8988T (cell line): ENCODE measurements around the gene GLOD4.
"Not testable (repeated sequence)": the region's sequence is repeated elsewhere in the genome, so short reads cannot be mapped to it uniquely, and the experiment has no call there.

Experiments used
- DNase-seq: peaks from one replicate; pipeline ENCODE4 v3.0.0; 2011

GLOD4 gene

GRCh38 chr17:773016-773415 lies 9.1 kb downstream of the GLOD4 start:
- no peak for DNase-seq

GRCh38 chr17:767076-767475 lies 15.0 kb downstream of the GLOD4 start:
- no peak for DNase-seq

GRCh38 chr17:760371-760770 lies 21.7 kb downstream of the GLOD4 start:
- DNase-seq: no peak

GRCh38 chr17:759964-760363 lies 22.1 kb downstream of the GLOD4 start:
- no peak for DNase-seq

GRCh38 chr17:756010-756567 lies 26.0 kb downstream of the GLOD4 start:
- not testable (repeated sequence) for DNase-seq

GRCh38 chr17:755319-755961 lies 26.6 kb downstream of the GLOD4 start:
- not testable (repeated sequence) for DNase-seq

- DNase-seq: no peak
Observed at GRCh38 chr17:753418-753817, 28.7 kb downstream of the GLOD4 start.

- DNase-seq: no peak
Observed at GRCh38 chr17:752620-753219, 29.4 kb downstream of the GLOD4 start.

- DNase-seq: peak; percentile 87
Observed at GRCh38 chr17:752002-752619, 30.0 kb downstream of the GLOD4 start, which contains the start of gene GEMIN4. Gene GEMIN4 (minus strand): TSS chr17:752264. CDS start chr17:752142, 122 bp downstream.

- no peak for DNase-seq
Observed at GRCh38 chr17:751269-752001, 30.6 kb downstream of the GLOD4 start.

- no peak for DNase-seq
Observed at GRCh38 chr17:750431-751037, 31.5 kb downstream of the GLOD4 start.

- not testable (repeated sequence) for DNase-seq
Observed at GRCh38 chr17:749359-749758, 32.7 kb downstream of the GLOD4 start.

GRCh38 chr17:748604-749003 lies 33.5 kb downstream of the GLOD4 start:
- DNase-seq: not testable (repeated sequence)

- DNase-seq: no peak
Observed at GRCh38 chr17:746783-747629, 35.1 kb downstream of the GLOD4 start.

GRCh38 chr17:746181-746580 lies 35.9 kb downstream of the GLOD4 start:
- DNase-seq: no peak

- DNase-seq: no peak
Observed at GRCh38 chr17:745406-745805, 36.7 kb downstream of the GLOD4 start.

- DNase-seq: no peak
Observed at GRCh38 chr17:744937-745336, 37.1 kb downstream of the GLOD4 start.

- no peak for DNase-seq
Observed at GRCh38 chr17:743139-743538, 38.9 kb downstream of the GLOD4 start.

GRCh38 chr17:742147-742793 lies 39.8 kb downstream of the GLOD4 start:
- DNase-seq: no peak

- DNase-seq: no peak
Observed at GRCh38 chr17:740240-741017, 41.7 kb downstream of the GLOD4 start.
